Measurements from ENCODE around the gene CBFA2T2. TPM values are rescaled to one million over a fixed set of nuclear protein-coding genes. Genes with fewer than 3 reads are reported as not detected.

Gene CBFA2T2
- total RNA-seq, 1 donor from 2014 or later: 15.7 TPM

DNA sequence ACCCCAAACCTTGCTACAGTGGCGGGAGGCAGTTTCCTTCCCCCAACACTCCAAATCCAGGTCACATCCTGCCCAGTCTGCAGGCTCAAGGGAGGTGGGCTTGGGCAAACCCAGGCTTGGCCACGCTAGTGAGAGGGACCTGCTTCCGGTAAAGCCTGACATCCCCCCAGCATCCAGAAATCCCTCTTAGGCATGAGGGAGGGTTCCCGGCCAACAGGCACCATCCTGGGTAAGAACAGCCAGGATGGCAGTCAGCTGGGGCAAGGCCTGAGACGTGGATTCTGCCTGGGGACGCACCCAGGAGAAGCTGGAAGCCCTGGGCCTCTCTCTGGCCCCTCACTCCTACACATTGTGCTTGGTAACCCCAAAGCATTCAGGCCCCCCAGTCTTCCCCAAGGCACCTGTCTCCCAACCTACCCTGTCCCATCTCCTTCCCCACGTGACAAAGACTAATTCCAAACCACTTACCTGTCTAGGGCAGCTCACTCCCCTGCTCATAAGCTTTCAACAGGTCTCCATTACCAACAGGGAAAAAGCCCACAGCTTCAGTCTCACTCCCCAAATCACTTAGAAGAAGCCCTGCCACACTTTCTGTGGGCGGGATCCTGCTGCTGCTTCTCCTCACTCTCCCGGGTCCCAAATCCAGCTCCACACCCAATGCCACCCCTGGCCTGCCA, 174.3 kb downstream of the CBFA2T2 start:
- Histone ChIP-seq H3K27ac (peak overlapping the region; percentile 89), H3K27me3 (no peaks in the 10 kb centered on the region), H3K4me1 (peaks cover 24% of the 10 kb centered on the region), H3K4me3 (peak overlapping the region; percentile 82), H3K36me3 (peaks cover 17% of the 10 kb centered on the region), H3K9me3 (no peaks in the 10 kb centered on the region)
- no peak for ATAC-seq
- DNase-seq: no peak
- intact Hi-C loops (cut with DNase I): no loop called here
- TF ChIP-seq, protein P1, sequence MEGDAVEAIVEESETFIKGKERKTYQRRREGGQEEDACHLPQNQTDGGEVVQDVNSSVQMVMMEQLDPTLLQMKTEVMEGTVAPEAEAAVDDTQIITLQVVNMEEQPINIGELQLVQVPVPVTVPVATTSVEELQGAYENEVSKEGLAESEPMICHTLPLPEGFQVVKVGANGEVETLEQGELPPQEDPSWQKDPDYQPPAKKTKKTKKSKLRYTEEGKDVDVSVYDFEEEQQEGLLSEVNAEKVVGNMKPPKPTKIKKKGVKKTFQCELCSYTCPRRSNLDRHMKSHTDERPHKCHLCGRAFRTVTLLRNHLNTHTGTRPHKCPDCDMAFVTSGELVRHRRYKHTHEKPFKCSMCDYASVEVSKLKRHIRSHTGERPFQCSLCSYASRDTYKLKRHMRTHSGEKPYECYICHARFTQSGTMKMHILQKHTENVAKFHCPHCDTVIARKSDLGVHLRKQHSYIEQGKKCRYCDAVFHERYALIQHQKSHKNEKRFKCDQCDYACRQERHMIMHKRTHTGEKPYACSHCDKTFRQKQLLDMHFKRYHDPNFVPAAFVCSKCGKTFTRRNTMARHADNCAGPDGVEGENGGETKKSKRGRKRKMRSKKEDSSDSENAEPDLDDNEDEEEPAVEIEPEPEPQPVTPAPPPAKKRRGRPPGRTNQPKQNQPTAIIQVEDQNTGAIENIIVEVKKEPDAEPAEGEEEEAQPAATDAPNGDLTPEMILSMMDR (IDR thresholded peaks at IDR 0.05): no peak

DNA sequence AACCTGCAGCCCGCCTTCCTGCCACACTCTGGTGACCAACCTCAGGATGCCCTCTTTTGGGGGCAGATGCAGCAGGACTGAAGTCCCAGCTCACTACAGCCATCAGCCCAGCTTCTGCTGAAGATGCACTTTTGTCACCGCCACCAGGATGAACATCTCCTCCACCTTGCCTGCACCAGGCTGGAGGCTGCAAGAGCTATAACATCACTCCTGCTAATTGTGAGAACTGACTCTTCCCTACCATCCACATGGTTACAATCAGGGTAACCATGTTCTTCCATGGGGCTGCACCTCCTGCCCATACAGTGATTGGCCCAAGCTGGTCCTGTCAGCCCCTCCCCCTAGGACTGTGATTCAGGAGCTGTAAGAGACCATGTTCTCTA, 174.9 kb downstream of the CBFA2T2 start:
- peak overlapping the region; percentile 89 for H3K27ac ChIP-seq
- no peaks in the 10 kb centered on the region for H3K27me3 ChIP-seq
- intact Hi-C loops (cut with DNase I): no loop called here
- peaks cover 13% of the 10 kb centered on the region for H3K36me3 ChIP-seq
- no peak overlapping the region for H3K4me3 ChIP-seq
- ATAC-seq: no peak
- peaks cover 24% of the 10 kb centered on the region for H3K4me1 ChIP-seq
- H3K9me3 ChIP-seq: no peaks in the 10 kb centered on the region
- DNase-seq: no peak
- TF ChIP-seq, protein P1 (IDR thresholded peaks at IDR 0.05): no peak

DNA sequence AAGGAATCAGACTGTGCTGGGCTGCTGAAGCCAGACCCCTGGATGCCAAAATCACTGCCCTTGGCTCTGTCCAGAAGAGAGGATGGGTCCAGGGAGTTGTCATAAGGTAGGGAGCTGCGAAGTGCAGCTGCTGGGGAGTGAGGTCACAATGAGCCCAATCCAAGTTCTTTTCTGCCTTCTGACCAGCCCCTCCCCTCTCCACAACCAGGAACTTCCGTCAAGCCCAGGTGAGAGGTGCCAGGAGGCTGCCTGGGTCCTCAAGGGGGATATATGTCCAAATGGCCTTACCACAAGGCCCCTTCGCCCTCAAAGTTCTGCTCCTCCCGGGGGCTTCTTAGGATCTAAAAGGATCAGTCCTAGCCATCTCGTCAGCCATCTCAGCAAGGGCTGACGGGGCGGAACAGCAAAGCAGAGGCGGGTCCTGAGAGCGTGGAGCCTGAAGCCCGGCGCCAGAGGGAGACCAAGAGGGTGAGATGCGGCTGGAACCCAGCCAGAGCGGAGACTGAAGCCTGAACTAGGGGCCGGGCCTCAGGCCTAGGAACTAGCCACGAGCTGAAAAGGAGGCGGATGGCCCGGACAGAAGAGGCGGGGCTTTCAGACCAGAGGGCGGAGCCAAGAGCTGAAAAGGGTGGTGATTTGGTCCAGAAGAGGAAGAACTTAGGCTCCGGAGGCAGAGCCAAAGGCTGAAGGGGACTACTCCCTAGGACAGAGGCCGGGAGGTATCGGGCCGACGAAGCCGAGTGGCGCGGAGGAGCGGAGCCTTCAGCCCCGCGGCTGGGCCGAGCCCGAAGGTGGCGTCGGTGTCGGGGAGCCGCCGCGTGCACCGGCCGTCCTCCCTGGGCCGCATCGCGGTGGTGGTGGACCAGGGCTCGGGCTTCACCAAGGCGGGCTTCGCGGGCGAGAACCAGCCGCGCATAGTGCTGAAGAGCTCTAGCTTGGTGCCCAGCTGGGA, 176.7 kb downstream of the CBFA2T2 start, which contains the start of gene ACTL10:
TSS of gene ACTL10 (plus strand) at position 651 of the 952 bp plus-strand sequence. CDS start 555 bp downstream, outside the sequence.
- peak; percentile 86 for ATAC-seq
- Histone ChIP-seq H3K4me1 (peaks cover 24% of the 10 kb centered on the region), H3K9me3 (no peaks in the 10 kb centered on the region), H3K27ac (peak within 1 kb of the TSS; percentile 84), H3K36me3 (peaks cover 16% of the 10 kb centered on the region), H3K4me3 (peak within 1 kb of the TSS; percentile 58), H3K27me3 (no peaks in the 10 kb centered on the region)
- DNase-seq: peak; percentile 98
- TF ChIP-seq, protein P1 (IDR thresholded peaks at IDR 0.05): peak; percentile 46
- intact Hi-C loops (cut with DNase I): no loop called here

DNA sequence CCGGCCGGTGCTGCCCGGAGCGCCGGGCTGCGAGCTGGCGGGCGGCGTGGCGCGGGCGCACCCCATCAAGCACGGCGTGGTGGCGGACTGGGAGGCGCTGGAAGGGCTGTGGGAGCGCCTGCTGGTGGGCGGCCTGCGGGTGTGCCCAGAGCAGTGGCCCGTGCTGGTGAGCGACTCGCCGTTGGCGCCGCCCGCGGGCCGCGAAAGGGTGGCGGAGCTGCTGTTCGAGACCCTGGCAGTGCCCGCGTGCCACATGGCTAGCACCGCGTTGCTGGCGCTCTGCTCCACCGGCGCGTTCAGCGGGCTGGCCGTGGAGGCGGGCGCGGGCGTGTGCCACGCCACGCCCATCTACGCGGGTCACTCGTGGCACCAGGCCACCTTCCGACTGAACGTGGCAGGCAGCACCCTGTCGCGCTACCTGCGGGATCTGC, 177.4 kb downstream of the CBFA2T2 start:
- H3K9me3 ChIP-seq: no peaks in the 10 kb centered on the region
- H3K27ac ChIP-seq: peak overlapping the region; percentile 84
- ATAC-seq (peak; percentile 0), DNase-seq (no peak)
- peaks cover 24% of the 10 kb centered on the region for H3K4me1 ChIP-seq
- TF ChIP-seq, protein P1 (IDR thresholded peaks at IDR 0.05): no peak
- peak overlapping the region; percentile 58 for H3K4me3 ChIP-seq
- H3K36me3 ChIP-seq: peaks cover 16% of the 10 kb centered on the region
- no peaks in the 10 kb centered on the region for H3K27me3 ChIP-seq
- intact Hi-C loops (cut with DNase I): no loop called here

DNA sequence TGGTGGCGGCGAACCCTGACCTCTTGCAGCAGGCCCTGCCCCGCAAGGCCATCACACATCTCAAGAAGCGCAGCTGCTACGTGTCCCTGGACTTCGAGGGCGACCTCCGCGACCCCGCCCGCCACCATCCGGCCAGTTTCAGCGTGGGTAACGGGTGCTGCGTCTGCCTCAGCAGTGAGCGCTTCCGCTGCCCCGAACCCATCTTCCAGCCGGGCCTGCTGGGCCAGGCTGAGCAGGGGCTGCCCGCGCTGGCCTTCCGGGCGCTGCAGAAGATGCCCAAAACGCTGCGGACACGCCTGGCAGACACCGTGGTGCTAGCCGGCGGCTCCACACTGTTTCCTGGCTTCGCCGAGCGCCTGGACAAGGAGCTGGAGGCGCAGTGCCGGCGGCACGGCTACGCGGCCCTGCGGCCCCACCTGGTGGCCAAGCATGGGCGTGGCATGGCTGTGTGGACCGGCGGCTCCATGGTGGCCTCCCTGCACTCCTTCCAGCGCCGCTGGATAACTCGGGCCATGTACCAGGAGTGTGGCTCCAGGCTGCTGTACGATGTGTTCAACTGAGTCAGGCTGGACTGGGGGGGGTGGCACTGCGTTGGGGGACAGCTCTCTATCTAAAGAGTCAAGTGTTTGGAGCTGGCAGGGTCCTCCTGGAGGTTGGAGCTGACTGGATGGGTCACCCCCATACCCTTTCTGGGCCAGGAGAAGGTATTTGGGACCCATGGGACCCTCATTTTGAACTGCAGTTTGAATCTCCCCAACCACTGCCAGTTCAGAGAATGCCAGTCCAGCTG, 178.0 kb downstream of the CBFA2T2 start:
- Histone ChIP-seq H3K4me3 (peak overlapping the region; percentile 58), H3K27me3 (no peaks in the 10 kb centered on the region), H3K9me3 (no peaks in the 10 kb centered on the region), H3K4me1 (peaks cover 24% of the 10 kb centered on the region), H3K36me3 (peaks cover 16% of the 10 kb centered on the region), H3K27ac (peak overlapping the region; percentile 84)
- TF ChIP-seq, protein P1 (IDR thresholded peaks at IDR 0.05): peak; percentile 83
- ATAC-seq (peak; percentile 69), DNase-seq (peak; percentile 86)
- intact Hi-C loops (cut with DNase I): no loop called here

Measured in upper lobe of right lung (tissue), 1 donor.